ENCODE measurements around the gene C1orf21.

GRCh38 chr1:184388971-184389370 is 2.1 kb downstream of the C1orf21 start:
- TF ChIP-seq CTCF (IDR thresholded peaks at IDR 0.05; ENCODE audit: extremely low read depth in 1 of 2, insufficient read depth in 1 of 2, low read depth in 1 of 2, low read length in 2 of 2) (no peak), MAX (IDR thresholded peaks at IDR 0.05; ENCODE audit: insufficient read depth, insufficient read length) (no peak), POLR2A (IDR thresholded peaks at IDR 0.05; ENCODE audit: low read depth, low read length) (no peak)
